ENCODE measurements around the gene ADGRD2. TPM values are rescaled to one million over a fixed set of nuclear protein-coding genes. Genes with fewer than 3 reads are reported as not detected.

The ADGRD2 gene
- total RNA-seq, 2 experiments from 2014 or later, result not detected

DNA sequence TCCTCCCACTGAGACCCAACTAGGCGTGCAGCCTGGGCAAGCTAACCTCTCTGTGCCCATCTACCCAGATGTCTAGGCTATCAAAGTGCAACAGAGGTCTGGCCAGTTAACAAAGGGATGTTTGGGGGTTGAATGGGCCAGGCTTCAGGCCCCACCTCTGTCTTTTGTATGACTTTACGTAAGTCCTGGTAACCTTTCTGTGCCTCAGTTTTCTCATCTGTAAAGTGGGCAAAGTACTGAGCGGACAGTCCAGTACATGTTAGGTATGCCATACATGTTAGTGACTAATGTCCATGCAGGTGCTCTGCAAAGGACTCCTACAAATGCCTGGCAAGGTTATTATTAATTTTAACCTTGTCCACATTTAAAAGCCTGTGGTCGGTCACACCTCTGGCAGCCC, 43.0 kb downstream of the ADGRD2 start:
- H3K4me3 Mint-ChIP-seq, result no peak overlapping the region
- no peaks in the 10 kb centered on the region for H3K9me3 Mint-ChIP-seq
- no peak overlapping the region for H3K27ac Mint-ChIP-seq
- ChIA-PET POLR2A (no interaction called here), CTCF (no interaction called here)
- DNase-seq, result no peak
- H3K27me3 Mint-ChIP-seq, result peaks cover 3% of the 10 kb centered on the region
- no peaks in the 10 kb centered on the region for H3K36me3 Mint-ChIP-seq (ENCODE audit: low read depth)
- peaks cover 5% of the 10 kb centered on the region for H3K4me1 Mint-ChIP-seq

DNA sequence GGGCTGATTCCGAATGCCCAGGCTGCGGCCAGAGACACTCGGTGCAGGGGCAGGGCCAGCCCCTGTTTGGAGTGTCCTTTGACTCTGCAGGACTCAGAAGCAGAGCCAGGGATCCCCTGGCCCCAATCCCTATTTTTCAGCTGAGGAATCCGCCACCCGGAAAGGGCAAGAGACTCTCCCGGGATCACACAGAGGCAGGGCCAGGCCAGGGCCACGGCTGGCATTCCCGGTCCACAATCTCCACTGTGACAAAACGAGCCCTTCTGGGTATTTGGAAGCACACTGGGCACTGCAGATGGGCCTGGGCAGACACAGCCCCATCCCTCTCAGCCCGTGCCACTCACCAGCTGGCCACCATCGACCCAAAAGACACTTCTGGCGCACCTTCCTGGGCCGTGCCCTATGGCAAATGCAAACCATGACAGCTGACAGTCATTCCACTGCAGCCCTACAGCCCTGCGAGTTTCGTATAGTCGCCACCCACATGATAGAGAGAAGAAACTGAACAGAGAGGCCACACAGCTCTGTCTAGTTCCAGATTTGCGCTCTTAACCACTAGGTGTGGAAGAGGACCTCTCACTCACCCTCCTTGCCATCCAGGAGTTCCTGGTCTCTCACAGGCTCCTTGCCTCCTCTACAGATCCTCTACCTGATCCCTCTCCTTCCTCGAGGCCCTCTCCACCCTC, 43.7 kb downstream of the ADGRD2 start:
- H3K4me3 Mint-ChIP-seq, result no peak overlapping the region
- POLR2A ChIA-PET, result no interaction called here
- H3K36me3 Mint-ChIP-seq (ENCODE audit: low read depth), result no peaks in the 10 kb centered on the region
- peaks cover 3% of the 10 kb centered on the region for H3K27me3 Mint-ChIP-seq
- no peaks in the 10 kb centered on the region for H3K9me3 Mint-ChIP-seq
- DNase-seq, result no peak
- H3K27ac Mint-ChIP-seq, result no peak overlapping the region
- CTCF ChIA-PET, result no interaction called here
- peaks cover 5% of the 10 kb centered on the region for H3K4me1 Mint-ChIP-seq

DNA sequence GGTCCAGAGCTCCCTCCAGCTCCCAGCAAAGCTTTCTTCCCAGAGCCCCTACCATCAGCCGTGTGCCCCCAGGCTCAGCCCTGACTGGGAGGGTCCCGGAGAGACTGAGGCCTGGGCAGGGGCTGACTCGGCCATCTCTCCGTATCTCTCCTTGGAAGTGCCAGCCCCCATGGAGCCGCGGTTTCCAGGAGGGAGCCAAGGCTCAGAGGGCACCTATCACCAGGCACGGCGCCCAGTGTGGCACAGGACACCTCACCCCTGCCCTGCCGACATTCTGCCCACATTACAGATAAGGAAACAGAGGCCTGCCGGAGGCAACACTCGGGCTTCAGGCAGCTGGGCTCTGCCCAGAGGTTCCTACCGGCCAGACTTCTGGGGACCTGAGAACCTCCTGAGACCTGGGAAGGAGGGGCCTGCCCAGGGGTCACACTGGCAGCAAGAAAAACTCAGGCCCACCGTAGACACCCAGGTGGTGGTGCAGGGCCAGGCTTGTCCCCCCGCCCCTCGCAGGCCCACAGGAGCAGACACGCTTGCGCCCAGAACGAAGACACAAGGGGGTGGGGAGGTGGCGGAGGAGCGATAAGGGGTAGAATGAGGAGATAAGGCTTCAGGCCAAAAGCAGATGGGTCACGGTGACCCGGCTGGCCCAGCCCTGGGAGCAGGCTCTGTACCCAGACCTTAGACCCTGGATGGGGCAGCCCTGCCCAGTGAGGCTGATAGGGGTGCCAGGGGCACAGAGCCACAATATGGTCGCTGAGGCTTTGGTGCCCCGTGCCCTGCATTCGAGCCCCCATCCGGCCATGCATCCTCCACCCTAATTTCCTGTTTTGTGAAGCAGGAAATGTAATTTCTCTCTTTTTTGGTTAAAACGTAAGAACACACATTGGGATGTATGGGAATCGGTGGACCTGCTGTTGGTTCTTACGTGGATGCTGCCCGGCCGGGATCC, 45.1 kb downstream of the ADGRD2 start:
- POLR2A ChIA-PET, result interaction anchor here (0.6 kb wide), 1 partner anchor 61 kb away, joined by 3 read pairs; no protein-coding TSS in a partner anchor
- Mint-ChIP-seq H3K4me3 (no peak overlapping the region), H3K9me3 (no peaks in the 10 kb centered on the region), H3K36me3 (ENCODE audit: low read depth) (no peaks in the 10 kb centered on the region), H3K4me1 (peaks cover 5% of the 10 kb centered on the region), H3K27me3 (peaks cover 2% of the 10 kb centered on the region), H3K27ac (no peak overlapping the region)
- no peak for DNase-seq
- CTCF ChIA-PET, result no interaction called here

DNA sequence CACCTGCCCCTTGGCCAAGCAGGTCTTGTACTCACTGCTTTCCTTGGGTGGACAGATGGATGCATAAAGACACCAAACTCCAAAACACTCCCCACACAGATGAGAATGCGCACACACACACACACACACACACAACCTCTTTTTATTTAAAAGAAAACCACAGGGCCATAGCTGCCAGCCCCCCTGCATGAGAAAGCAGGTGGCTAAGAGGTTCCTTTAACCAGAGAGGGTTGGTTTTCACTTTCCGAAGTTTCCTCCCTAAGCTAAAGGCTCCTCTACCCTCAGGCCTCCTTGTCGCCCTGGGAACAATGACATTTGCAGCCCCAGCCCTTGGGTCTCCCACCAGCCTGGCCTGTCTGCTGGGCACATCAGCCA, 45.8 kb downstream of the ADGRD2 start:
- no peak for DNase-seq
- Mint-ChIP-seq H3K9me3 (no peaks in the 10 kb centered on the region), H3K4me1 (peaks cover 8% of the 10 kb centered on the region), H3K27ac (no peak overlapping the region), H3K4me3 (no peak overlapping the region), H3K27me3 (peaks cover 2% of the 10 kb centered on the region), H3K36me3 (ENCODE audit: low read depth) (no peaks in the 10 kb centered on the region)
- ChIA-PET POLR2A (interaction anchor here (0.6 kb wide), 1 partner anchor 62 kb away, joined by 3 read pairs; no protein-coding TSS in a partner anchor), CTCF (no interaction called here)

DNA sequence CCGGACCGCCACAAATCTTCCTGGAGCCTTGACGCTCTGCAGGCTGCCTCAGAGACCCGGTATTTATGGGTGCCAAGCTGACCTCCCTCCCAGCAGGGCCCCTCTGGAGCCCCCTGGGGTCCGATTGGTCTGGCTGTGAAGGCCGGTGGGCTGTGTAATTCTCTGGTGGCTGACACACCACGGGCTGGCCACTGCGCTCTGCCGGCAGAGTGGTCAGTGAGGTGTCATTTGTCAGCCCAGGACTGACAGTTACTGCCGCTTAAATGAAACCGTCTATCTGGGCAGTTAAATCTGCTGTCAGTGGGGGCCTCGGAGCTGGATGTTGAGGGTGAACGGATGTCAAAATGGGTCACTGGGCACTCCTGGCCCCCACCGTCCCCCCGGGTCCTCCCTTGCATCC, 46.2 kb downstream of the ADGRD2 start:
- H3K9me3 Mint-ChIP-seq, result no peaks in the 10 kb centered on the region
- DNase-seq, result no peak
- no peak overlapping the region for H3K4me3 Mint-ChIP-seq
- H3K36me3 Mint-ChIP-seq (ENCODE audit: low read depth), result no peaks in the 10 kb centered on the region
- no peak overlapping the region for H3K27ac Mint-ChIP-seq
- POLR2A ChIA-PET, result no interaction called here
- CTCF ChIA-PET, result no interaction called here
- H3K4me1 Mint-ChIP-seq, result peaks cover 8% of the 10 kb centered on the region
- peaks cover 2% of the 10 kb centered on the region for H3K27me3 Mint-ChIP-seq

DNA sequence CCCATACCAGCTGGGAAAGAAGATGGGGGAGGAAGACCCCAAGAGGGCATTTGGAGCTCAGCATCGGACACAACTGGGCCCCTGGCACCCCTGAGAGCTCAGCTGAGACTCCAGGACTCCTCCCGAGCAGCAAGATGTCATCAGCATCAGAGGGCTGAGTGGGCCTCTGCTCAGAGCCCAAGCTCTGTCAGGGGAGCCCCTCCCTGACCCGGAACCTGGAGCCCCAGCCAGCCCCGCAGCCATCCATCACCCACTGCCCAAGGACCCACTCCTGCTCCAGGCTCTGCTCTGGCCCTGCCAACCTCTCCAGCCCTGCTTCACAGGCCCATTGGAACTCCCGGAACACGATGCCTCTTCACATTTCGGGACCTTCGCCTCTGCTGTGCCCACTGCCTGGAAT, 47.2 kb downstream of the ADGRD2 start:
- peaks cover 8% of the 10 kb centered on the region for H3K4me1 Mint-ChIP-seq
- H3K9me3 Mint-ChIP-seq, result no peaks in the 10 kb centered on the region
- ChIA-PET CTCF (no interaction called here), POLR2A (no interaction called here)
- H3K4me3 Mint-ChIP-seq, result no peak overlapping the region
- no peak for DNase-seq
- no peak overlapping the region for H3K27ac Mint-ChIP-seq
- no peaks in the 10 kb centered on the region for H3K36me3 Mint-ChIP-seq (ENCODE audit: low read depth)
- H3K27me3 Mint-ChIP-seq, result peaks cover 7% of the 10 kb centered on the region

DNA sequence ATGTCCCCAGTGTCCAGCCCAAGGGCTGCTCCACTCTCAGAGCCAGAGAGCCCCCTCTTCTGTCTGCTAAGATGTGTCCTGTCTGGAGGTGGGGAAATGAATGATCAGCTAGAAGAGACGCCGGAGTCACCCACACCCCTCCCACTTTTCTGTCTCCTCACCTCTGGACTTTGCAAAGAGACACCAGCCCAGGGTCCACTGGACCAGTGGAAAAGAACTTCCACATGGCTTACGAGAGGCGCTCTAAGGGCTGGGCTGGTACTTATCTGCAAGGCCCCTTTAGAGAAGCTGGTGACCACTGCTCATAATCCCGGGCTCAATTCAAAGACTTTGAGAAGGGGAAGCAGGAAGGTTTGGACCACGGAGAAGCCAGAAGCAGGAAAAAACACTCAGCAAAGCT, 47.8 kb downstream of the ADGRD2 start:
- DNase-seq, result no peak
- Mint-ChIP-seq H3K4me1 (peaks cover 8% of the 10 kb centered on the region), H3K4me3 (no peak overlapping the region), H3K27me3 (peaks cover 8% of the 10 kb centered on the region), H3K36me3 (ENCODE audit: low read depth) (no peaks in the 10 kb centered on the region), H3K9me3 (no peaks in the 10 kb centered on the region), H3K27ac (no peak overlapping the region)
- POLR2A ChIA-PET, result no interaction called here
- CTCF ChIA-PET, result no interaction called here

DNA sequence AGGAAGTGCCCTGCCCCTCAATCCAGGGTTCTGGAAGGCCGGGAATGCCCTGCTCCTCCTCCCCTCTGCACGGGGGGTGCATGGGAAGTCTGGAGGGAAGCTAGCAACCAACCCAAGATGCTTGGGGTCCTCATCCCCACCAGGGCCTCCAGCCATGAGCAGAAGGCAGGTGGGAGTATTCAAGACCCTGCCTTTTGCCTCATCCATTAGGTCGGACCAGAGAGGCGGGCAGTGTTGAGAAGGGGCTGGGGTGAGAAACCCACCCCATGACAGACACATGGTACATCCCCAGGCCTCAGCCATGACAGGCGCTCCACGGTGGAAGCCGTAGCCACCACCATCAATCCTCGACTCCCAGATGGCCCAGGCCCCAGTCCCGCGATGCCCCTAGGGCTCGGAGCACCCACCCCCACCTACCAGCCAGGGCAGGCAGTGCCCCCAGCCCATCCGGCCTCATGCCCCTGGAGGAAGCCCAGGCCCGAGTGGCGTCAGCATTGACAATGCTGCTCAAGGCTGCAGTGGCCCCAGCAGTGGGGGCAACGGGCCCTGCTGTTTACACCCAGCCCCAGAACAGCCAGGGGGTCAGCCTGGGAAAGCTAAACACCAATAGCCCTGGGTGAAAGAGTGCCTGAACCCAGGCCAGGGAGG, 48.4 kb downstream of the ADGRD2 start:
- no peak overlapping the region for H3K4me3 Mint-ChIP-seq
- H3K36me3 Mint-ChIP-seq (ENCODE audit: low read depth), result no peaks in the 10 kb centered on the region
- no peak overlapping the region for H3K27ac Mint-ChIP-seq
- POLR2A ChIA-PET, result no interaction called here
- no peak for DNase-seq
- H3K4me1 Mint-ChIP-seq, result peaks cover 8% of the 10 kb centered on the region
- peaks cover 11% of the 10 kb centered on the region for H3K27me3 Mint-ChIP-seq
- no peaks in the 10 kb centered on the region for H3K9me3 Mint-ChIP-seq
- CTCF ChIA-PET, result no interaction called here

DNA sequence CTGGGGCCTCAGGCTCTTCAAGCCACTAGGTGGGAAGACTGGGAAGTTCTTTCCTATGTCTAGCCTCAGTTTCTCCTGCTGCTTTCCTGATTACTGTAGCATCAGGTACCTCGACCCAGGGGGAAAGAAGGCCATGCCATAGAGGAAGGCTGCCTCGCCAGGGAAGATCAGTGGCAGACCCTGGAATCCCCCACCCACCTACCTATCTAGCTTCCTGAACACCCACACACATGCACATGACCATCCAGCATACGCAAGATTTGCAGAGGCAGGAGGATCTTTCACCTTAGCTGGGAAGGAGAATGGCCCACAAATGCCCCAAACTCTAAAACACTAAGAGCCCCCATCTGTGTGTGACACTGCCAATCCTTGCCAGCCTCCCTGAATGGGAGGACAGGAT, 49.0 kb downstream of the ADGRD2 start:
- POLR2A ChIA-PET, result no interaction called here
- no peaks in the 10 kb centered on the region for H3K9me3 Mint-ChIP-seq
- peaks cover 16% of the 10 kb centered on the region for H3K27me3 Mint-ChIP-seq
- no peak for DNase-seq
- no peaks in the 10 kb centered on the region for H3K36me3 Mint-ChIP-seq (ENCODE audit: low read depth)
- no peak overlapping the region for H3K27ac Mint-ChIP-seq
- no peak overlapping the region for H3K4me3 Mint-ChIP-seq
- CTCF ChIA-PET, result no interaction called here
- H3K4me1 Mint-ChIP-seq, result peaks cover 12% of the 10 kb centered on the region

DNA sequence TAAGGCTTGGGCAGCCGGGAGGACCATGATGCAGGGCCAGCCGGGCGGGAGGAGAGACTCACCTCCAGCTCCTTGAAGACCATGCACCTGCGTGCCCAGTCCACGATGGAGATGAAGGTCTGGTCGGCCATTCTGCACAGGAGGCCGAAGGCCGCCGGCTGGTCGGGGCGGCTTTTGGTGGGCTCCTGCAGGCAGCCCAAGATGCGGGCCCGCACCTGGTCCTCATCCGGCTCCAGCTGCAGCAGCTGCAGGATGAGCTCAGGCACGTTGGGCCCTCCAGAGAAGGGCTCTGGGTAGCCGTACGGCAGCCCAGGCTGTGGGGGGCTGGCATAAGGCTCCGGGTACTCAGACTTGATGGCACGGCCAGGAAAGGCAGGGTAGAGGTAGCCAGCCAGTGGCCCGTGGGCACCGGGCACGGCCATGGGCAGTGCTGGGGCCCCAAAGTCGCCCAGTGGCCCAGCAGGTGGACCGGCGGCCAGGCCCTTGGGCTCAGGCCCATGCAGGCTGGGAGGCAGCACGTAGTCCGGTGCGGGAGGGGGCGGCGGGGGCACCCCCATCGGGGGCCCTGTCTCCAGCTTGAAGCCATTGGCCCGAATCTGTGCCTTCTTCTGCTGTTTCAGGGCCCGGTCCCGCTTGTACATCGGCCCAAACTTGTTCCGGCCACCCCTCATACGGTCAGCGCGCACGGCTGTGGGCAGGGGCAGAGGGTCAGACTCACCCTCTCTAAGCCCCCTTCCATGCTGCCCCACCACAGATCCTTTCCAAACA, 50.0 kb downstream of the ADGRD2 start:
- H3K27ac Mint-ChIP-seq, result no peak overlapping the region
- no peaks in the 10 kb centered on the region for H3K36me3 Mint-ChIP-seq (ENCODE audit: low read depth)
- peaks cover 12% of the 10 kb centered on the region for H3K4me1 Mint-ChIP-seq
- H3K9me3 Mint-ChIP-seq, result no peaks in the 10 kb centered on the region
- DNase-seq, result no peak
- POLR2A ChIA-PET, result no interaction called here
- peaks cover 18% of the 10 kb centered on the region for H3K27me3 Mint-ChIP-seq
- H3K4me3 Mint-ChIP-seq, result no peak overlapping the region
- CTCF ChIA-PET, result no interaction called here

DNA sequence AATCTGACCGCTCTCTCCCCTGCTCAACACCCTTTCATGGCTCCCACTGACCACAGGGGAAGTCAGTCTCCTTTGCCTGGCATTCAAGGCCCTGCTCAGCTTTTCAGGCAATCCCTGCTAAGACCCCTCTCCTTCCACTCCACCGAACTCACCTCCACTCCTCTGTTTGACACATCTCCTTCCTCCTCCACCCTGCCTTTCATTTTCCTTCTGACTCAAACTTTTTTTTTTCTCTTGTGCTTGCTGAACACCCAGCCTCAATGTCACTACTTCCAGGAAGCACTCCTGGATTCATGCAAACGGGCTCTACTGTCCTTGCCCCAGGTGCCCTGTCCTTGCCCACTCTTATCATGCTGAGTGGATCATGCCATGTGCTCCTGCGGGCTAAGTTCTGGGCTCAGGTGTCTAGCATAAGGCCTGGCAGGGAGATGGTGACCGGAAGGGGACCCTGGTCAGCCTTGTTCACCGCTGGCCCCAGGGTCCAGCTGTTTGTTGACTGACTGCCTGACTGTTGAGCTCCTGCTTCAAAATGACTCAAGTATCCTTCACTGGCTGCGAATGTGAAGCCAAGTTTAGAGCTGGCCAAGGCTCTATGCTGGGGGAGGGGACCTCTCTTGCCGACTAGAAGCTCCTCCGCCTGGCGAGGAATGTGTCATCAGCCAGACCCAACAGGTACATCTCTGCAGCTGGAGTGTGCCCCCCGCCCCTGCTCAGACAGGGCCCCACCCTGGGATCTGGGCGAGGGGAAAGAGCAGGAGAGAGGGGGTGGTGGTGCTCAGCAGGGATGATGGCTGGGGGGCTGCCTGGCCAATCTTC, 50.8 kb downstream of the ADGRD2 start:
- DNase-seq, result no peak
- Mint-ChIP-seq H3K9me3 (no peaks in the 10 kb centered on the region), H3K27me3 (peaks cover 23% of the 10 kb centered on the region), H3K4me3 (no peak overlapping the region), H3K4me1 (peaks cover 11% of the 10 kb centered on the region), H3K27ac (no peak overlapping the region), H3K36me3 (ENCODE audit: low read depth) (no peaks in the 10 kb centered on the region)
- ChIA-PET POLR2A (no interaction called here), CTCF (interaction anchor here (1.1 kb wide), 1 partner anchor 36 kb away, joined by 4 read pairs; no protein-coding TSS in a partner anchor)

DNA sequence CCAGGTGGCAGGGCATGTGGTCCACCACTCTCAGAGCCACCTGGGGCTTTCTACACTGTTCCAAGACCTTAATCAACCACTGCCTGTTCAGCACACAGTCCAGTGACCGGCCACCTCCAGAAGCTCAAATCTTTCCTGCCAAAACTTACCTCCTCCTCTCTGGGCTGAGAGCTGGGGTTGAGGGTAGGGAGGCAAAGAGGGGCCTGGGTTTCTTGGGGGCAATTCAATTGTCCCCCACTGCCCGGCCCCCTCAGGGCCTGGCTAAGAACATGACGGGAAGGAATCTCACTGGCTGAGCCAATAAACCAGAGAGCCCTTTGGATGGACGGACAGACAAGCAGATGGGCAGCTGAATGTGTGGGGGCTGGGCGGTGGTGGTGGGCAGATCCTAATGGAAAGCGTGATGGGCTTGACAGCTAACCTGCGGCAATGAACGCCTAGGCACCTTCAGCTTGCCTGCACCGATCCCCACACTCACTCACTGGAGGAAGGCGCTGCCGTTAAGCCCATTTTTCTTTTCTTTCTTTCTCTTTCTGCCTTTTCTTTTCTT, 51.6 kb downstream of the ADGRD2 start:
- no peak for DNase-seq
- H3K9me3 Mint-ChIP-seq, result no peaks in the 10 kb centered on the region
- POLR2A ChIA-PET, result no interaction called here
- no peak overlapping the region for H3K27ac Mint-ChIP-seq
- H3K36me3 Mint-ChIP-seq (ENCODE audit: low read depth), result no peaks in the 10 kb centered on the region
- H3K4me3 Mint-ChIP-seq, result no peak overlapping the region
- peaks cover 9% of the 10 kb centered on the region for H3K4me1 Mint-ChIP-seq
- peaks cover 25% of the 10 kb centered on the region for H3K27me3 Mint-ChIP-seq
- CTCF ChIA-PET, result interaction anchor here (1.1 kb wide), 1 partner anchor 35 kb away, joined by 4 read pairs; no protein-coding TSS in a partner anchor

All from activated CD4-positive, alpha-beta memory T cell treated with anti-CD3 and anti-CD28 coated beads, Interleukin-2, amount 10 ng/mL, durations not matched to agents 7 days and 5 days (primary cell).